ENCODE results near the gene SUFU. TPM values are rescaled to one million over a fixed set of nuclear protein-coding genes. Genes with fewer than 3 reads are reported as not detected.
A peak's percentile ranks its signal among the peaks of the same experiment; 100 is the strongest.

The SUFU gene
- total RNA-seq, 1 donor from 2014 or later, result 9.9 TPM

DNA sequence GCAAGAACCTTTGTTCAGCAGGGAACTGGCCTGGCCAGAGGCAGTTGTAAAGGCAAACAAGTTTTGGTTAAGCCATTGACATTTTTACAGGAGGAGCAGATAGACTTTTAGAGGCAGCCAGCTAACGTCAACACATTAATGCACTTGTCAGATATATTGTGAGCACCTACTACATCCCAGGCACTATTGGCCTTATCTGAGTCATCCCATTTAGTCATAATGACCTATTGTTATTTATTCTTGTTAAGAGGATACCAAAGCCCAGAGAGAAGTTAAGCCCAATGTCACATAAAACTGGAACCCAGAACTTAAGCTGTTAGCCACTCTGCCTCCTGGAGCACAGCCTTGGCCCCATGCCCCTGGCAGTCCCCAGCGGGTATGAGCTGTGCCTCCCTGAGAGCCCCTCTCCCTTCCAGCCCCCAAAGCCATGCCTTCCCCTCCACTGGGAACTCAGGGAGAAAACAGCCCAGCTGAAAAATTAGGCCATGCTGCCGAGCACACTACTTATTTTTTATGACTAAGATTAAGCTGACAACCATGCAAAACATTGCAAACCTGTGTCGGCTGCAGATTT lies 107.8 kb downstream of the SUFU start:
- H3K27ac Mint-ChIP-seq, result no peak overlapping the region
- H3K4me1 Mint-ChIP-seq, result peaks cover 18% of the 10 kb centered on the region
- intact Hi-C loops (cut with micrococcal nuclease), result no loop called here
- no peak for DNase-seq
- no peaks in the 10 kb centered on the region for H3K27me3 Mint-ChIP-seq
- H3K36me3 Mint-ChIP-seq (ENCODE audit: low read depth), result peaks cover 5% of the 10 kb centered on the region
- no peaks in the 10 kb centered on the region for H3K9me3 Mint-ChIP-seq
- no peak overlapping the region for H3K4me3 Mint-ChIP-seq

DNA sequence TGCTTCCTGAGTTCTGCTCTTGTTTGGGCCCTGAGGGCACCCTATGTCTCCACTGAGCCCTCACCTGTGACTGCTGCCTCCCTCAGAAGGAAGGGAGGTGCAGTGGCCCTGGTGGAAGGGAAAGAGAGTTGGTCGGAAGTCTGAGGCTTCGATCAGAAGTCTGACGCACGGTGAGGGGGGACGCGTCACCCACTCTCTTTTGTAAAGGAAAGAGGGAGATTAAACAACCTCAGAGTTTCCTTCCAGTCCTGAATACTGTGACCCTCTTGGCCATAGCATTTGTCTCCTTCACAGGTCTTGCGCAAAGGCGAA lies 109.1 kb downstream of the SUFU start:
- Mint-ChIP-seq H3K27me3 (no peaks in the 10 kb centered on the region), H3K27ac (peak overlapping the region; percentile 87), H3K9me3 (no peaks in the 10 kb centered on the region), H3K36me3 (ENCODE audit: low read depth) (peaks cover 6% of the 10 kb centered on the region), H3K4me3 (peak overlapping the region; percentile 27), H3K4me1 (peaks cover 20% of the 10 kb centered on the region)
- peak; percentile 74 for DNase-seq
- intact Hi-C loops (cut with micrococcal nuclease), result no loop called here

DNA sequence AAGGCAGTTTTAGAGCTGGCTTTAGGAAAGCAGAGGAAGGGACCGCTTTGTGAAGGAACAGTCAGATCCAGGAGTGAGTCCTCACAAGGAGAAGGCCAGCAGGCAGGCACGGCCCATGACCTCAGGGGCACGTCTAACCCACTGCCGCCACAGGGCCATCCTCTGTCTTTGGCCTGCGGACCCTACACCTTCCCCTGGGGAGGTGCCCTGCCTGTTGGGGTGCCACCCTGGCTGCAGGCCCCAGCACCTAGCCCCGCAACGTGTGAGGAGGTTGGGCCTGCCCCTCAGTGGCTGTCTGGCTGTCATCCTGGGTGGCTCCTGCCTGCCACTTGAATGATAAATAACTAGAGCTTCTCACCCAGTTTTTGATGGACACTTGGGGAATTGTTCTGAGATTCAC lies 109.5 kb downstream of the SUFU start:
- Mint-ChIP-seq H3K4me3 (peak overlapping the region; percentile 27), H3K27me3 (no peaks in the 10 kb centered on the region)

DNA sequence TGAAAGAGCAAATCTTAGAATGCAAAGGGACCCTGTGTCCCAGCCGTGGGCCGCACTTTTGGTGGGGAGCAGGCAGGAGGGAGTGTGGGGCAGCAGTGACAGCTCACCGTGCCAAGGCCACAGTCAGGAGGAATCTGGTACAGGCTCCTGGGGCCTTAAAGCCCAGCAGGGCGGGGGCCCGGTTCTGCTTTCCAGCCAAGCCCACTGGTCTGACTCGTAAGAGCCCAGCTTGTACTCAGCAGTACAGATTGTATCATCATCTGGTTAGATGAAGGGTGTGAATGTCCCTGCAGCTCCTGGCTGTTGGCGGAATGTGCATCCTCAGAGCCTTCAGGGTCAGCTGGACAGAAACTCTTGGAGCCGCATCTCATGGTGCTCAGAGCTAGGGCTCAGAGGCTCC lies 110.0 kb downstream of the SUFU start:
- intact Hi-C loops (cut with micrococcal nuclease), result no loop called here
- peaks cover 6% of the 10 kb centered on the region for H3K36me3 Mint-ChIP-seq (ENCODE audit: low read depth)
- no peak for DNase-seq
- no peaks in the 10 kb centered on the region for H3K9me3 Mint-ChIP-seq
- peaks cover 20% of the 10 kb centered on the region for H3K4me1 Mint-ChIP-seq
- no peak overlapping the region for H3K27ac Mint-ChIP-seq
- H3K27me3 Mint-ChIP-seq, result no peaks in the 10 kb centered on the region
- no peak overlapping the region for H3K4me3 Mint-ChIP-seq

More for the DNA sequence above, 109.5 kb downstream of the SUFU start:
- H3K27ac Mint-ChIP-seq, result peak overlapping the region; percentile 87
- H3K9me3 Mint-ChIP-seq, result no peaks in the 10 kb centered on the region
- H3K4me1 Mint-ChIP-seq, result peaks cover 20% of the 10 kb centered on the region
- peaks cover 6% of the 10 kb centered on the region for H3K36me3 Mint-ChIP-seq (ENCODE audit: low read depth)
- no peak for DNase-seq
- intact Hi-C loops (cut with micrococcal nuclease), result no loop called here

DNA sequence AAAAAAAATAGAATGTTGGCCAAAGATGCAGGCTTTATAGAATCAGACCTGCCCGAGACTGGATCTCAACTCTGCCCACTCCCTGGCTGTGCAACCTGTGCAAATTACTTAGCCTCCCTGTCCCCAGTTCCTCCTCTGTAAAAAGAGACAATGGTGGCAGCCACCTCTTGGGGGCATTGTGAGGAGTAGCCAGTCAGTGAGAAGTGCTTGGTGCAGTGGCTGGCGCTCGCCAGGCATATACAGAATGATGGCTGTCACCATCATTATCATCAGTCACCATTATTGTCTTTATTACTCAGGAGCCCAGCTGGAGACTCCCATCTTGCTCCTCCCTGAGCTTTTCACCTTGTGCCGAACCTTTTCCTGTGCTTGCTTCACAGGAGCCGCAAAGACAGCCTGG lies 111.1 kb downstream of the SUFU start:
- intact Hi-C loops (cut with micrococcal nuclease), result no loop called here
- H3K4me3 Mint-ChIP-seq, result no peak overlapping the region
- no peak for DNase-seq
- H3K27ac Mint-ChIP-seq, result no peak overlapping the region
- no peaks in the 10 kb centered on the region for H3K9me3 Mint-ChIP-seq
- no peaks in the 10 kb centered on the region for H3K27me3 Mint-ChIP-seq
- H3K4me1 Mint-ChIP-seq, result peaks cover 20% of the 10 kb centered on the region
- peaks cover 6% of the 10 kb centered on the region for H3K36me3 Mint-ChIP-seq (ENCODE audit: low read depth)

DNA sequence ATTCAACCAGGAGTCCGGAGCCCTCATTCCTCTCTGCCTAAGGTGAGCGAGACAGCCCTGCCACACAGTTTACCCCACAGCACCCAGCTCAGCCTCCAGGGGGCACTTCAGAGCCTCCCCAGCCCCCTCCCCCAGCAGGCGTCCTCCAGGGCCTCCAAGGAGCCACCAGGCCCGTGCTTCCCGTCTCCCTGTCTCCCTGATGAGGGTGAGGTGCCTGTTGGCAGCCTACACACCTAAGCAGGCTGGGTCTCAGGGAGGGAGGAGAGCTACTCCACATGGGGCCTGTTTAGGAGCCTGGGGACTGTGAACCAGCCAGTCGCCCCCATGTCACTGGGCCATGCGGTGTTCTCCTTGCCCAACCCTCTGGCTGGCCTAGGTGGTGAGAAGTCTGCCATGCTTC lies 111.6 kb downstream of the SUFU start:
- no peaks in the 10 kb centered on the region for H3K9me3 Mint-ChIP-seq
- DNase-seq, result no peak
- intact Hi-C loops (cut with micrococcal nuclease), result no loop called here
- H3K27me3 Mint-ChIP-seq, result no peaks in the 10 kb centered on the region
- no peak overlapping the region for H3K27ac Mint-ChIP-seq
- no peak overlapping the region for H3K4me3 Mint-ChIP-seq
- H3K4me1 Mint-ChIP-seq, result peaks cover 20% of the 10 kb centered on the region
- peaks cover 6% of the 10 kb centered on the region for H3K36me3 Mint-ChIP-seq (ENCODE audit: low read depth)

DNA sequence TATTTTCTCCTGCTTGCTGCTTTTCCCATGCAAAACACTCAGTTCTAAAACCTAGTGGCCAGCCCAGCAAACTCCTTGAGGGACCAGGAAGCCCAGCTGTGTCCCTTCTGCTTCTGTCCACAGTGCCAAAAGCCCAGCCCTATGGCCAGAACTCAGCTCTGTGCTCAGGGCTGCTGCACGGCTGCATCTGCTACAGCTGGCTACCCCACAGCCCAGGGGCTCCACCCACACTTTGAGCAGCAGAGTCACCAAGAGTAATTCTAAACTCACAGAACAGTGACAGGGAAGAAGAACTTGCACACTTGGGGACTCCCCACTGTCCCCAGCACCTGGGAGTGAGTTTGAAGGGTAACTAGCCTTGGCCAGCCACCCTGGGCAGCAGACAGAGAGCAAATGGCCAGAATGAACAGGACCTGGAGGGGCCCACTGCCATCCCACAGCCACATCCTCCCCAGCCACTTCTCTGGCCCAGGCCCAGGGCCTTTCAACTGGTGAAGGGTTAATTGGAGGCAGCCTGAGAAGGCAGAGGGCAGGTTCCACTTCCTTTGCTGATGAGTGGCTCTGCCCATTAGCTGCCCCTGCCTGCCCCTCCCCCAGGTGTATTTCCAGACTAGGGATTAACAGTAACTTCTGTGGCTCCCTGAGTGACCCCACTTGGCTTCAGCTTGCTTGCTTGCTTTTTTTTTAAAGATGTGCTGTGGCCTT lies 112.4 kb downstream of the SUFU start:
- H3K27ac Mint-ChIP-seq, result peak overlapping the region; percentile 13
- peaks cover 6% of the 10 kb centered on the region for H3K36me3 Mint-ChIP-seq (ENCODE audit: low read depth)
- no peak overlapping the region for H3K4me3 Mint-ChIP-seq
- H3K27me3 Mint-ChIP-seq, result no peaks in the 10 kb centered on the region
- DNase-seq, result no peak
- intact Hi-C loops (cut with micrococcal nuclease), result no loop called here
- peaks cover 18% of the 10 kb centered on the region for H3K4me1 Mint-ChIP-seq
- no peaks in the 10 kb centered on the region for H3K9me3 Mint-ChIP-seq

DNA sequence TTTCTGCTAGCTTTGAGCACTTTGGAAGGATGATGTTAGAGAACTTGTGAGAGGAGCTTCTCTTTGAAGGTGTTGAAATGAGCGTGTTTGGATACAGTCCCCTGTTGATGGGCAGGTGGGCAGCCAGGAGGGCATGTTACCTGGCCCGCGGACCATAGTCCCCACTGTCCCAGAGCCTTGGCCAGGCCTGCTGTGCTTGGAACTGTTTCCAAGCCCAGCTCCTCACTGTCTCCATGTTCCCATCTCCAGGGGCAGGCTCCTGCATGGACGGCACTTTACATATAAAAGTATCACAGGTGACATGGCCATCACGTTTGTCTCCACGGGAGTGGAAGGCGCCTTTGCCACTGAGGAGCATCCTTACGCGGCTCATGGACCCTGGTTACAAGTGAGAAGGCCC lies 113.3 kb downstream of the SUFU start:
- no peaks in the 10 kb centered on the region for H3K9me3 Mint-ChIP-seq
- no peak for DNase-seq
- H3K36me3 Mint-ChIP-seq (ENCODE audit: low read depth), result peaks cover 6% of the 10 kb centered on the region
- no peaks in the 10 kb centered on the region for H3K27me3 Mint-ChIP-seq
- H3K4me1 Mint-ChIP-seq, result peaks cover 13% of the 10 kb centered on the region
- no peak overlapping the region for H3K27ac Mint-ChIP-seq
- intact Hi-C loops (cut with micrococcal nuclease), result no loop called here
- no peak overlapping the region for H3K4me3 Mint-ChIP-seq

DNA sequence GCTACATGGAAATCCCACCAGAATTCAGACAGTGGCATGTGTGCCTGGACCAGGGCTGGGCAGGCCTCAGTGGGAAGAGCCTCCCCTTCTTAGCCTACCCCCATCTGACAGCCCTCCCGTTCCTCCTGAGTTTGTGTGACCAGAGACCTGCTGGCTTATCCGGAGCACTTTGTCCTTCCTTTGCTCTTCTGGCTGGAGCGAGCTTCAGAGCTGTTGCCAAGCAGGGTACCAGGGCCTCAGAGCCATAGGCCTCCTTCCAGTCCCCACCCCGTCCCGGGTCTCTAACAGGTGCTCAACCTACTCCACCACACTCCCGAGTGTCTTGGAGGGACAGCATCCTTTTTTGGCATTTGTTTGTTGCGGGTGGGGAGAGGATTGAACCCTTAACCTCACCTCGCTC lies 114.0 kb downstream of the SUFU start:
- Mint-ChIP-seq H3K36me3 (ENCODE audit: low read depth) (peaks cover 6% of the 10 kb centered on the region), H3K27ac (no peak overlapping the region), H3K9me3 (no peaks in the 10 kb centered on the region)

DNA sequence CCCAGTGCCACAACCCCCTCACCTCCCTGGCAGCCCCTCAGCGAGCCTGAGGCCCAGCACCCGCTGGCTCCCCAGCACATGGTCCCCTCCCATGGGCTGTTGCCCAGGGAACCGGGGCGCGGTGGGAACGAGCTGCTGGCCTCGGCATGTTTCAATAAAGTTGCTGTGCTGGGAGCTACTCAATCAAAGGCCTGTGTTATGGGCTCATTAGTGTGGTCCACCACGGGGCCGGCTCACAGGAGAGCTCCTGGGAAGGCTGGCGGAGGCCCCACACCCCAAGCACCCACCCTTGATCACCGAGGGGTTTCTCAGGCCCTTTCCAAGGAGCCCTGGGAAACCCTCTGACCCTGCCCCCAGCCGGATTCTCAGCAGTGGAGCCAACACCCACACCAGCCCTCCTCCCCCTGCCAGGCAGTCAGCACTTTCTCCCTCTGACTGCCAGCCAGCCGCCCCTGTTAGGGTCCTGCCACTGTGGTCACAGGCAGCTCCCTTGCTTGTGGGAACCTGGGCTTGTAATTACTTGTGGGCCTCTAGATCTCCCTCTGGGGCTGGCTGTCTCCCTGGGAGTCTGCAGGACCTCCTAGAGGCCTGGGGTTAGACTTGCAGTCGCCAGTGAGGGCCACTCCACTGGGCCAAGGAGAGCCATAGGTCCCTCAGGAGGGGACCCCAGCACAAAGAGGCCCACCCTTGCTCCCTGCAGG lies 115.7 kb downstream of the SUFU start:
- H3K9me3 Mint-ChIP-seq, result no peaks in the 10 kb centered on the region
- peaks cover 4% of the 10 kb centered on the region for H3K36me3 Mint-ChIP-seq (ENCODE audit: low read depth)
- H3K27ac Mint-ChIP-seq, result no peak overlapping the region
- H3K4me1 Mint-ChIP-seq, result peaks cover 5% of the 10 kb centered on the region
- H3K4me3 Mint-ChIP-seq, result no peak overlapping the region
- no peak for DNase-seq
- H3K27me3 Mint-ChIP-seq, result no peaks in the 10 kb centered on the region
- intact Hi-C loops (cut with micrococcal nuclease), result no loop called here

More for the DNA sequence above, 114.0 kb downstream of the SUFU start:
- no peaks in the 10 kb centered on the region for H3K27me3 Mint-ChIP-seq
- intact Hi-C loops (cut with micrococcal nuclease), result no loop called here
- H3K4me3 Mint-ChIP-seq, result no peak overlapping the region
- peaks cover 8% of the 10 kb centered on the region for H3K4me1 Mint-ChIP-seq
- no peak for DNase-seq

DNA sequence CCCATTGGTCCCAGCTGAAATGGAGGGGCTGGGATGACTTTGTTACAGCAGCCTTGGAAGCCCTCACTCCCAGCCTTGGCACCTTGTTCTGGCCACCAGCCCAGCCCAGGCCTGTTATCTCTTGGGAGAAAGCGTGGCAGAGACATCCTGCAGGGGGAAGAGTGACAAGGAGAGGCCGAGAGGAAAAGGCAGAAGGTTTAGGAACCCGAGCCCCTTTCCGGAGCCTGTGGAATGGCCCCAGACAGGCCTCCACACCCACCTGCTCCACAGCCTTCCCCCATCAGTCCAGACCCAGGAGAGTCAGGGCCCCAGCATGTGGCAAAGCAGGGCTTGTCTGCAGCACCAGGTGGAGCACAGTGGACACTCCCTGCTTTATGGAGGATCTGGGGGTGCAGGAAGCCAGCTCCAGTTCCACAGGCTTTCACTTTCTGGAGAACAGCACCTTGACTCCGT lies 116.4 kb downstream of the SUFU start:
- Mint-ChIP-seq H3K27ac (no peak overlapping the region), H3K9me3 (no peaks in the 10 kb centered on the region), H3K27me3 (no peaks in the 10 kb centered on the region), H3K36me3 (ENCODE audit: low read depth) (peaks cover 4% of the 10 kb centered on the region), H3K4me1 (peaks cover 5% of the 10 kb centered on the region), H3K4me3 (no peak overlapping the region)
- intact Hi-C loops (cut with micrococcal nuclease), result no loop called here
- DNase-seq, result no peak

DNA sequence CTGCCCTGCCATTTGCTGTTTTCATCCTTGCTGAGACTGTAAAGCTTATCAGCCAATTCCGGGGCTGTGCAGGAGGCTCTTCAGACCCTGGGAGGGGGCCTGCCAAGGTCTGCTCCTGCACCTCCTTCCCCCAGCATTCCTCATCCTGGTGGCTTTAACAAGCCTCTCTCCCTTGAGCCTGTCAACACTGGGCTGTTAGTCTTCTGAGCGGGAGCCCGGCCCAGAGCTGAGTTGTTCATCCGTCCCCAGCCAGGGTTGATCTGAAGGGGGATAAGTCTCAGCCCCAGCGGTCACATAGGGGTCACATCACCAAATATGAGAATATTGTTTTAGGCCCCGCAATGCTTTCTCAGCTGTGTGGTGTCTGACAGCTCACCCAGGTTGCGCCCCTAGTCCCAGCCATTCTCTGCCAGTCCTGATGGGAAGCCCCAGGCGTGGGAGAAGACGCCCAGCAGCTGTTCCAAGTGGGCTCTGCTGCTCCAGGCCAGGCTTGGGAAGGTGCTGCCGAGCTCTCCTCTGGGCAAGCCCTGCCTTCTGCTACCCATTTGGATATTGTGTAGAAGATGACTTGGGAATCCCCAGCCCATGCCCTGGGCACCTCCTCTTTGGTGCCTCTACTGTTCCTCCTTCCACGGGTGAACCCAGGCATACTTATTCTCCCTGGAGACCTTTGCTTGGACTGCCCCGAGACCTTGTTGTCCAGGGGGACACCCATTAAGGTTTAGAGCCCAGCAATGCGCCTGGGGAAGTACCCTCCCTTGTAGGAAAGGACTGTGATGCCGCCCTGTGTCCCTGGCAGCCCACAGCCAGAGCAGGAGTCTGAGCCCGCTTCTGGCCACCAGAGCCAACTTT lies 117.0 kb downstream of the SUFU start:
- no peak for DNase-seq
- intact Hi-C loops (cut with micrococcal nuclease), result no loop called here
- Mint-ChIP-seq H3K9me3 (no peaks in the 10 kb centered on the region), H3K36me3 (ENCODE audit: low read depth) (peaks cover 4% of the 10 kb centered on the region), H3K27ac (no peak overlapping the region), H3K27me3 (no peaks in the 10 kb centered on the region), H3K4me3 (no peak overlapping the region), H3K4me1 (peaks cover 5% of the 10 kb centered on the region)

DNA sequence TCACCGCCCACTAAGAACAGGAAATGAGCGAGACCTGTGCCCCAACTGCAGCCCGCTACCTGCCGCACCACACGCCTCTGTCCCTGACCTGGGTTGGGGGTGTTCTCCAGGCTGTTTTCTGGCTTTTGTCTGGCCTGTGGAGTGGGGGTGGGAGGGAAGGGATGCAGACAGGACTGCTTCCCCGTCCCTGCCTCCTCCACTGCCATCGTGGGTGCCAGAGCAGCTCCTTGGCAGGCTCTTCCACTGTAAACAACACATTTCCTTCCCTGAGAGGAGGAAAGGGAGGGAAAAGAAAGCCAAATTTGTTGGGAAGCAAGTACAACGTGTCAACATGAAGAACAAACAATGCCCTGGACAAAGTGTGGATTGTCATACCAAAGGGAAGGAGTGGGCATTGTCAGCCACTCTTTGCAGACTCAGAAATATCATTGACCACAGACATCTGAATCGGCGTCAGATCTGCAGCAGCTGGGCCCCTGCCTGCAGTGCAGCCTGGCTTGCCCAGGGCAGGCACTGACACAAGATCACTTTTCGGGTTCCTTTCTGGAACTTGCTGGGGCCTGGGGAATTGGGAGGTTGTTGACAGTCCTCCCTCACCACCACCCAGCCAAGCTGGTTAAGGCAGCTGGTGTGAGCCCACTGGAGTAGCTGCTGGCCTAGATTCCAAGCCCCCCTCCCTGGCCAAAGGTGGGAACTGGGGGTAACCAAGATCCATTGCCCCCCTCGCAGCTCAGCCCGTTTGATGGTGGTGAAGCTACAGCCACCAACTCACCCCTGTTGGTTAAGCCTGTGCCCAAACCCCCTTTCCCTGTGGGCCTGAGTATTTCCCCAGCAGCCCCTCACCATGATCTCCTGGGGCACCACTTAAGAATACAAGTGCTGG lies 117.9 kb downstream of the SUFU start:
- DNase-seq, result no peak
- Mint-ChIP-seq H3K27ac (no peak overlapping the region), H3K9me3 (no peaks in the 10 kb centered on the region), H3K4me1 (peaks cover 2% of the 10 kb centered on the region), H3K4me3 (no peak overlapping the region), H3K27me3 (no peaks in the 10 kb centered on the region), H3K36me3 (ENCODE audit: low read depth) (peaks cover 4% of the 10 kb centered on the region)
- intact Hi-C loops (cut with micrococcal nuclease), result no loop called here
